ENCODE measurements around the gene TOP2B. TPM values are rescaled to one million over a fixed set of nuclear protein-coding genes. Genes with fewer than 3 reads are reported as not detected.

The TOP2B gene
- total RNA-seq, 1 experiment from 2014 or later: 181 TPM

GRCh38 chr3:25567388-25567787 lies 97.3 kb downstream of the TOP2B start:
- H3K4me1 Mint-ChIP-seq: peaks cover 0 to 2% of the 10 kb centered on the region in 2 experiments; a peak in 2 of 4 replicates
- H3K4me2 ChIP-seq (ENCODE audit: insufficient read depth, insufficient read length, low read length): no peak overlapping the region
- no peak overlapping the region for H3K18ac ChIP-seq (ENCODE audit: insufficient read length, low read depth, low read length)
- H2BK20ac ChIP-seq (ENCODE audit: low read depth, low read length, poor library complexity, severe bottlenecking): no peak overlapping the region
- H3K4ac ChIP-seq (ENCODE audit: low read depth, low read length): no peak overlapping the region
- H2AFZ ChIP-seq (ENCODE audit: low read length): no peak overlapping the region
- no peak overlapping the region for H3K4me3 Mint-ChIP-seq
- no peaks in the 10 kb centered on the region for H3K9me3 ChIP-seq (ENCODE audit: control insufficient read depth, low read depth, low read length)
- H3K56ac ChIP-seq (ENCODE audit: insufficient read length, low read depth, low read length): no peak overlapping the region
- H3K27ac Mint-ChIP-seq: no peak overlapping the region
- H2AK5ac ChIP-seq (ENCODE audit: insufficient read length, low read length): no peak overlapping the region
- H3K36me3 Mint-ChIP-seq (ENCODE audit: insufficient read depth in 1 of 3, low read depth in 3 of 3): no peaks in the 10 kb centered on the region
- H2BK120ac ChIP-seq (ENCODE audit: low read depth, low read length, poor library complexity, severe bottlenecking): no peak overlapping the region
- H3K27me3 Mint-ChIP-seq (ENCODE audit: low read depth): peaks cover 2% of the 10 kb centered on the region
- H4K91ac ChIP-seq (ENCODE audit: insufficient read length, low read depth, low read length): no peak overlapping the region
- H3K23ac ChIP-seq (ENCODE audit: insufficient read length, low read depth, low read length): no peak overlapping the region
- no peaks in the 10 kb centered on the region for H3K23me2 ChIP-seq (ENCODE audit: insufficient read length, low read depth, low read length, poor library complexity, severe bottlenecking)
- no peaks in the 10 kb centered on the region for H3K79me1 ChIP-seq (ENCODE audit: insufficient read depth, low read depth, low read length, poor library complexity, severe bottlenecking)
- no peaks in the 10 kb centered on the region; the same call in 1 of the 2 replicates for H3K27me3 ChIP-seq (ENCODE audit: insufficient read depth, low read length)
- H2BK12ac ChIP-seq (ENCODE audit: insufficient read length, low read depth, low read length): no peak overlapping the region
- no peak overlapping the region for H3K14ac ChIP-seq (ENCODE audit: insufficient read depth, low read length)
- no peaks in the 10 kb centered on the region for H3K79me2 ChIP-seq (ENCODE audit: insufficient read depth, low read length)
- H3K4me1 ChIP-seq (ENCODE audit: insufficient read depth, low read length): no peaks in the 10 kb centered on the region
- no peaks in the 10 kb centered on the region for H3K9me3 Mint-ChIP-seq
- TF ChIP-seq CTCF (conservative IDR thresholded peaks at IDR 0.05): no peak
- H2BK5ac ChIP-seq (ENCODE audit: insufficient read length, low read length): no peak overlapping the region
- H3T11ph ChIP-seq (ENCODE audit: low read length): no peak overlapping the region
- no peak overlapping the region for H4K5ac ChIP-seq (ENCODE audit: insufficient read length, low read depth, low read length)
- no peak overlapping the region for H4K8ac ChIP-seq (replicated peaks; ENCODE audit: insufficient read length, low read depth, low read length)
- H4K20me1 ChIP-seq (ENCODE audit: control insufficient read depth, insufficient read depth, insufficient read length): no peaks in the 10 kb centered on the region
- H2BK15ac ChIP-seq (ENCODE audit: low read depth, low read length): no peak overlapping the region
- no peak overlapping the region for H3K27ac ChIP-seq (ENCODE audit: insufficient read length, low read depth, low read length)
- WGBS (ENCODE audit: extremely low coverage, insufficient read length, low lambda C conversion rate): no CpG with 5 or more reads among the region's 10 CpGs
- DNase-seq: no peak
- no peak overlapping the region for H3K9ac ChIP-seq (ENCODE audit: extremely low read depth, insufficient read length, low read length)
